ENCODE data around the gene ADAMTS8.

ADAMTS8 gene

GRCh38 chr11:130470832-130471706, 42.7 kb upstream of the ADAMTS8 start:
- no peaks in the 10 kb centered on the region for H3K9me3 ChIP-seq (ENCODE audit: control insufficient read depth, insufficient read depth, low read length)
- no peak overlapping the region for H3K9ac ChIP-seq (ENCODE audit: low read depth, low read length)
- H3K4me1 ChIP-seq (ENCODE audit: insufficient read depth, low read length): no peaks in the 10 kb centered on the region
- peaks cover 4% of the 10 kb centered on the region; the same call in 1 of the 2 replicates for H3K36me3 ChIP-seq (ENCODE audit: insufficient read depth, low read length)

DNA sequence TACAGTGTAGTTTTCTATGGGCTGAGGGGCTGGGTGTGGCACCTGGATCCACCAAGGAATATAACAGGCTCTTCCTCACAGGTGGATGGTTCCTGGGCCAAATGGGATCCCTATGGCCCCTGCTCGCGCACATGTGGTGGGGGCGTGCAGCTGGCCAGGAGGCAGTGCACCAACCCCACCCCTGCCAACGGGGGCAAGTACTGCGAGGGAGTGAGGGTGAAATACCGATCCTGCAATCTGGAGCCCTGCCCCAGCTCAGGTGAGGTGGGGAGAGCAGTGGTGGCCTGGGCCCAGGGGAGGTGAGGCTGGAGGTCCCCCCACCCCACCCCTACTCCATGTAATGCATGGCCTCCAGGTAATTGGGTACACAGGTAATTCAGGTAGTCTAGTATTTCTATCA, 40.8 kb upstream of the ADAMTS8 start:
- no peaks in the 10 kb centered on the region for H3K9me3 ChIP-seq (ENCODE audit: control insufficient read depth, insufficient read depth, low read length)
- H3K4me1 ChIP-seq (ENCODE audit: insufficient read depth, low read length): no peaks in the 10 kb centered on the region
- no peak overlapping the region for H3K9ac ChIP-seq (ENCODE audit: low read depth, low read length)
- peaks cover 4% of the 10 kb centered on the region; the same call in 1 of the 2 replicates for H3K36me3 ChIP-seq (ENCODE audit: insufficient read depth, low read length)

- Histone ChIP-seq H3K36me3 (ENCODE audit: insufficient read depth, low read length) (peaks cover 4% of the 10 kb centered on the region; the same call in 1 of the 2 replicates), H3K9ac (ENCODE audit: low read depth, low read length) (no peak overlapping the region), H3K9me3 (ENCODE audit: control insufficient read depth, insufficient read depth, low read length) (no peaks in the 10 kb centered on the region), H3K4me1 (ENCODE audit: insufficient read depth, low read length) (no peaks in the 10 kb centered on the region)
These were observed 38.9 kb upstream of the ADAMTS8 start for GRCh38 chr11:130467116-130467900.

- no peaks in the 10 kb centered on the region for H3K9me3 ChIP-seq (ENCODE audit: control insufficient read depth, insufficient read depth, low read length)
- H3K36me3 ChIP-seq (ENCODE audit: insufficient read depth, low read length): no peaks in the 10 kb centered on the region
- H3K9ac ChIP-seq (ENCODE audit: low read depth, low read length): no peak overlapping the region
- no peaks in the 10 kb centered on the region for H3K4me1 ChIP-seq (ENCODE audit: insufficient read depth, low read length)
These were observed 36.9 kb upstream of the ADAMTS8 start for GRCh38 chr11:130465263-130465662.

- Histone ChIP-seq H3K9ac (ENCODE audit: low read depth, low read length) (no peak overlapping the region), H3K9me3 (ENCODE audit: control insufficient read depth, insufficient read depth, low read length) (no peaks in the 10 kb centered on the region), H3K36me3 (ENCODE audit: insufficient read depth, low read length) (no peaks in the 10 kb centered on the region), H3K4me1 (ENCODE audit: insufficient read depth, low read length) (no peaks in the 10 kb centered on the region)
These were observed 35.9 kb upstream of the ADAMTS8 start for GRCh38 chr11:130464291-130464812.

GRCh38 chr11:130462931-130463330, 34.5 kb upstream of the ADAMTS8 start:
- Histone ChIP-seq H3K4me1 (ENCODE audit: insufficient read depth, low read length) (no peaks in the 10 kb centered on the region), H3K9me3 (ENCODE audit: control insufficient read depth, insufficient read depth, low read length) (no peaks in the 10 kb centered on the region), H3K36me3 (ENCODE audit: insufficient read depth, low read length) (no peaks in the 10 kb centered on the region), H3K9ac (ENCODE audit: low read depth, low read length) (no peak overlapping the region)

- no peaks in the 10 kb centered on the region for H3K4me1 ChIP-seq (ENCODE audit: insufficient read depth, low read length)
- H3K9ac ChIP-seq (ENCODE audit: low read depth, low read length): no peak overlapping the region
- H3K9me3 ChIP-seq (ENCODE audit: control insufficient read depth, insufficient read depth, low read length): no peaks in the 10 kb centered on the region
- H3K36me3 ChIP-seq (ENCODE audit: insufficient read depth, low read length): no peaks in the 10 kb centered on the region
These were observed 33.9 kb upstream of the ADAMTS8 start for GRCh38 chr11:130462101-130462885.

- Histone ChIP-seq H3K4me1 (ENCODE audit: insufficient read depth, low read length) (no peaks in the 10 kb centered on the region), H3K9ac (ENCODE audit: low read depth, low read length) (no peak overlapping the region), H3K36me3 (ENCODE audit: insufficient read depth, low read length) (no peaks in the 10 kb centered on the region), H3K9me3 (ENCODE audit: control insufficient read depth, insufficient read depth, low read length) (no peaks in the 10 kb centered on the region)
These were observed 31.1 kb upstream of the ADAMTS8 start for GRCh38 chr11:130459521-130459920.

- Histone ChIP-seq H3K9ac (ENCODE audit: low read depth, low read length) (no peak overlapping the region), H3K36me3 (ENCODE audit: insufficient read depth, low read length) (no peaks in the 10 kb centered on the region), H3K9me3 (ENCODE audit: control insufficient read depth, insufficient read depth, low read length) (no peaks in the 10 kb centered on the region), H3K4me1 (ENCODE audit: insufficient read depth, low read length) (no peaks in the 10 kb centered on the region)
These were observed 30.0 kb upstream of the ADAMTS8 start for GRCh38 chr11:130458410-130458729.

GRCh38 chr11:130457623-130458409, 29.4 kb upstream of the ADAMTS8 start:
- H3K9ac ChIP-seq (ENCODE audit: low read depth, low read length): no peak overlapping the region

DNA sequence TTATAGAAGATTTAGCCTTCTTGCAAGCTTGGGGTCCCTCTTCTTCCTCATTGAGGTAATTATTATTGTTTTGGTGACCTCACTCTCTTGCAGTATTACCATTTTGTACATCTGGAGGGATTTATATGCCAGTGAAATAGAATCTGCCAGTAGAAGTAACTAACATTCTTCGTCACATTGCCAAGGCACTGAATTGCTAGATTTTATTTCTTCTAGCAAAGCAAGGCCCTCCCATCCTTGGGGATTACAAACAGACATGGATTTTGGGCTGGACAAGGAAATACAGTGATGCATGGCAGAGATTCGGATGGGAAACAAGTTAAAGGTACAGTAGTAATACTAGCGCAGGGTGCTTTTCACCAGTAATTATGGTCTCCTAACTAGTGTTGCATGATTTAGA, 27.9 kb upstream of the ADAMTS8 start:
- H3K36me3 ChIP-seq (ENCODE audit: insufficient read depth, low read length): no peaks in the 10 kb centered on the region
- 0 out of 2 replicates have a peak, but pooled peaks cover 2% of the 10 kb centered on the region for H3K4me1 ChIP-seq (ENCODE audit: insufficient read depth, low read length)
- no peak overlapping the region for H3K9ac ChIP-seq (ENCODE audit: low read depth, low read length)
- no peaks in the 10 kb centered on the region for H3K9me3 ChIP-seq (ENCODE audit: control insufficient read depth, insufficient read depth, low read length)

More at GRCh38 chr11:130457623-130458409, 29.4 kb upstream of the ADAMTS8 start:
- no peaks in the 10 kb centered on the region for H3K36me3 ChIP-seq (ENCODE audit: insufficient read depth, low read length)
- no peaks in the 10 kb centered on the region for H3K9me3 ChIP-seq (ENCODE audit: control insufficient read depth, insufficient read depth, low read length)
- no peaks in the 10 kb centered on the region for H3K4me1 ChIP-seq (ENCODE audit: insufficient read depth, low read length)

DNA sequence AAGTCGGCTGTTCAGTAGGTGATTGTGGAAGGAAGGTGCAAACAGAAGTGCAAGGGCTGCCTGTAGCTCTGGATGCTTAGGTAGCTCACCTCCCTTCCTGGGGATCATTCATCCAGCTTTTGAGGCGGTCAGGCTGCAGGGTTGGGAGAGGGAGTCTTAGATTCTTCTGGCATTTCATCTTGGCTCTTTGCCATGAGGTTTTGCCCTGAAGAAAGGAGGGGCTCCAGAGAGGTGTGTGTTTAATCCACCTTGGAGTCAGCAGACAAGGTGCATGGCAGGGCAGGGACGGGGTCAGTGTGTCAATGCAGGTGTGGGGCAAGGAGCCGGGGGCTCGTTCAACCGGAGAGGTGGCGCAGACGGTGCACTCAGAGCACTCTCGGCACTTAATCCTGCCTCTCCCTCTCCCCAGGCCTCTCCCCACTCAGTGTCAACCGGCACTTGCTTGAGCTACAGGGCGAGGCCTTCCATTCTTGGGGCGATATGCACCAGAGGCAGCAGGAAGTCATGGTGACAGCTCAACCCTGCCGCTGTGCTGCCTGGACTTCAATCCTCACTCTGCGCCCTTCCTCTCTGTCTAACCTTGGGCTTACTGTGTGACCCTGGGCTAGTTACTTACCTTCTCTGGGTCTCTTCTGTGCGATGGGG, 27.2 kb upstream of the ADAMTS8 start:
- Histone ChIP-seq H3K4me1 (ENCODE audit: insufficient read depth, low read length) (0 out of 2 replicates have a peak, but pooled peaks cover 4% of the 10 kb centered on the region), H3K36me3 (ENCODE audit: insufficient read depth, low read length) (no peaks in the 10 kb centered on the region), H3K9ac (ENCODE audit: low read depth, low read length) (no peak overlapping the region), H3K9me3 (ENCODE audit: control insufficient read depth, insufficient read depth, low read length) (no peaks in the 10 kb centered on the region)
